IPS-18a (cell line): ENCODE results near the gene ATXN8OS.

Experiments
- H3K27ac ChIP-seq: one replicate; pipeline ENCODE4 v1.5.1; 2013; ENCODE audit warnings: low read length
- H3K27me3 ChIP-seq: one replicate; pipeline ENCODE4 v1.6.1; 2013; ENCODE audit warnings: mild to moderate bottlenecking, low read length; ENCODE audit not compliant: control insufficient read depth, insufficient read depth
- H3K36me3 ChIP-seq: one replicate; pipeline ENCODE4 v1.6.1; 2013; ENCODE audit warnings: low read depth, low read length; ENCODE audit not compliant: control insufficient read depth
- H3K4me1 ChIP-seq: one replicate; pipeline ENCODE4 v1.6.1; 2013; ENCODE audit warnings: low read depth, low read length; ENCODE audit not compliant: control insufficient read depth
- H3K4me3 ChIP-seq: one replicate; pipeline ENCODE4 v1.5.1; 2013; ENCODE audit warnings: low read length
- H3K9ac ChIP-seq: one replicate; pipeline ENCODE4 v1.6.1; 2013; ENCODE audit warnings: mild to moderate bottlenecking, low read length, moderate library complexity
- H3K9me3 ChIP-seq: one replicate; pipeline ENCODE4 v1.6.1; 2013; ENCODE audit warnings: low read depth, low read length; ENCODE audit not compliant: control insufficient read depth

Gene ATXN8OS

GRCh38 chr13:70107498-70108281 is at the start of gene ATXN8OS:
Gene ATXN8OS (plus strand): TSS chr13:70107826.
- Histone ChIP-seq H3K9ac (no peak within 1 kb of the TSS), H3K27me3 (peaks cover 36% of the 10 kb centered on the region), H3K4me1 (no peaks in the 10 kb centered on the region), H3K4me3 (peak within 1 kb of the TSS; percentile 68), H3K9me3 (no peaks in the 10 kb centered on the region), H3K36me3 (no peaks in the 10 kb centered on the region), H3K27ac (no peak within 1 kb of the TSS)

DNA sequence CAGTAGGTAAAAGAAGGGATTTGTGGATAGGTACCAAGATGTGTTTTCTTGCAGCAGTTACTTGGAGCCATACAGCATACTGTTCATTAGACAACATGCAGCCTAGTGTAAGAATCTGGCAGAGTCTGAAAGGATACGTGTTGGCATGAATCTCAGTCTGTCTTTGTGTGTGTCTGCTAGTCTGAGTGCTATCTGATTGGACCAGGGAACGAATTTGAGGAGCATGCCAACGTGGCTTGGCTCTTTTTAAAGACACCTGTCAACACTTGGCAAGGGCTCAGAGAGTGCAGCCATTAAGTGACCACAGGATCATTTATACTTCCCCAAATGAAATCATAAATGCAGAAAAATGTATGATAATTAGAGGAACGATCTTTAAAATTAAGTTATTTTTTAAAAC is 27.6 kb upstream of the ATXN8OS start:
- Histone ChIP-seq H3K4me3 (no peak overlapping the region), H3K4me1 (no peaks in the 10 kb centered on the region), H3K27me3 (no peaks in the 10 kb centered on the region), H3K9me3 (no peaks in the 10 kb centered on the region), H3K36me3 (no peaks in the 10 kb centered on the region), H3K27ac (no peak overlapping the region), H3K9ac (no peak overlapping the region)

- Histone ChIP-seq H3K36me3 (no peaks in the 10 kb centered on the region), H3K9me3 (no peaks in the 10 kb centered on the region), H3K27me3 (no peaks in the 10 kb centered on the region), H3K4me1 (peaks cover 8% of the 10 kb centered on the region), H3K4me3 (no peak overlapping the region), H3K9ac (no peak overlapping the region), H3K27ac (no peak overlapping the region)
Measured at GRCh38 chr13:70087247-70087646, 20.4 kb upstream of the ATXN8OS start.

- peak overlapping the region; percentile 17 for H3K4me3 ChIP-seq
- H3K27me3 ChIP-seq: no peaks in the 10 kb centered on the region
- H3K9ac ChIP-seq: no peak overlapping the region
- peaks cover 8% of the 10 kb centered on the region for H3K4me1 ChIP-seq
- no peak overlapping the region for H3K27ac ChIP-seq
- no peaks in the 10 kb centered on the region for H3K9me3 ChIP-seq
- H3K36me3 ChIP-seq: no peaks in the 10 kb centered on the region
Measured at GRCh38 chr13:70088926-70089325, 18.7 kb upstream of the ATXN8OS start.

DNA sequence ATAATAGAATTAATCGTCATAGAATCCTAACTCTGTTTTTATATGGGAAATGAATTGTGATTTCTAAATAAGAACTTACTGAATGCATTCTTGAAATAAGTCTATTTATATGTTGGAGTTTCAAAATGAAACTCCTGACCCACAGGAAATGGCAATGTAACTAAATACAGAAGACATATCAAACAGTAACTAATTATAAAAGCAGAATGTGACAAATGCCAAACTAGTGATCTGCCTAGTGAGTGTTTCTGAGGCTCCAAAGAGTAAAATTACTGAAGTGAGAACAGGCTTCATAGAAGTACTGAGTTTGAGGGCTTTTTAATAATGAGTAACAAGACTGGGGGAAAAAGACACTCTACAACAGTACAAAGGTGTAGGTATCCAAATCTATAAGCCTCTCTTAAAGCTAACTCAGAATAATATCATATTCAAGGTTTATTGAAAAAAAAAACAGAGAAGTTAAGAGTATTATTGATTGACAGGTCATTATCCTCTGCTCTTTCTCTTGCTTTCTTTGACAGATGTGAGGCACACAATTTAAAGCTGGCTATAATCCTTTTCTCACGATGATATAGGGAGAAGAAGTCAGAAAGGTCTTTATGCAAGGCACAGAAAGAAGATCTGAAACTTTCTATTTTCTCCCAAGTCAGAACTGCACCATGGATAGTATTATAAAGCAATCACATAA is 17.4 kb upstream of the ATXN8OS start:
- Histone ChIP-seq H3K27ac (no peak overlapping the region), H3K27me3 (no peaks in the 10 kb centered on the region), H3K4me3 (no peak overlapping the region), H3K9ac (no peak overlapping the region), H3K4me1 (peaks cover 8% of the 10 kb centered on the region), H3K9me3 (no peaks in the 10 kb centered on the region), H3K36me3 (no peaks in the 10 kb centered on the region)

DNA sequence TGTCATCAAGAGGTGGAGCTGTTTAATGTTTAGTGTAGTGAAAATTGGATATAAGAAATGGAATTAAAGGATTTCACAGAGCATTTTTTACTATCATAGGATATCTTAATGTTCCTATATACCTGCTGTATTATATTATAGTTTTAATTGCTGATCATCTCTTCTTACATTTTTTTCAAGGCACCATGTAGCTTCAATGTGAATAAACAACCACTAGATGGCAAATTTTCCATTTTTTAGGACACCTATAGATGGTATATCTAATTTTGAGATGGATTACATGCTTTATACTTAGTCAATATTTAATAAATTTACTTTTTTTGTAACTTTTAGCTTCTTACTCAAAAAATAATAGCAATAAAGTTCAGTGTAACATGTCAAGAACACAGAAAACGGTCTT is 9.0 kb upstream of the ATXN8OS start:
- H3K9me3 ChIP-seq: no peaks in the 10 kb centered on the region
- H3K4me1 ChIP-seq: no peaks in the 10 kb centered on the region
- H3K36me3 ChIP-seq: no peaks in the 10 kb centered on the region
- H3K27me3 ChIP-seq: no peaks in the 10 kb centered on the region
- H3K9ac ChIP-seq: no peak overlapping the region
- no peak overlapping the region for H3K27ac ChIP-seq
- H3K4me3 ChIP-seq: no peak overlapping the region

GRCh38 chr13:70104481-70104880 is 3.1 kb upstream of the ATXN8OS start:
- Histone ChIP-seq H3K4me1 (no peaks in the 10 kb centered on the region), H3K9ac (no peak overlapping the region), H3K27ac (no peak overlapping the region), H3K9me3 (no peaks in the 10 kb centered on the region), H3K27me3 (peaks cover 35% of the 10 kb centered on the region), H3K4me3 (no peak overlapping the region), H3K36me3 (no peaks in the 10 kb centered on the region)

DNA sequence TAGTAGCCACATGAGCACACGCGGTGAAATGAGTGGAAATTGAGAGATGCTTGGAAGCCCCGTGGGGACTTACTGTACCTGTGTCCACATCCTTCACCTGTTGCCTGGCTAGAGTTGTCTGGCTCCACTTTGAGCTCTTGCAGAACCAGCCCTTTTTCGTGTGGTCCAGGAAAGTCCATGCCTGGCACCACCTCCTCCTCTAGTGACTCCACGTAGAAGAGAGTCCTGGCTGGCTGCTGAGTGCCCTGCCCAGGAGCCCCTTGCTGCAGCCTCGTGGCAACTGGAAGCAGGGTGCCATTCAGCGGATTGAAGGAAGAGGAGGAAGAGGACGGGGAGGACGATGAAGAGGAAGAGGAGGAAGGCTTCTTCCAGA is 515 bp upstream of the ATXN8OS start:
- Histone ChIP-seq H3K27ac (no peak overlapping the region), H3K4me1 (no peaks in the 10 kb centered on the region), H3K27me3 (peaks cover 36% of the 10 kb centered on the region), H3K4me3 (peak overlapping the region; percentile 68), H3K9me3 (no peaks in the 10 kb centered on the region), H3K9ac (no peak overlapping the region), H3K36me3 (no peaks in the 10 kb centered on the region)

- H3K27me3 ChIP-seq: peaks cover 36% of the 10 kb centered on the region
- no peaks in the 10 kb centered on the region for H3K9me3 ChIP-seq
- H3K4me3 ChIP-seq: peak within 1 kb of the TSS; percentile 68
- no peak within 1 kb of the TSS for H3K9ac ChIP-seq
- H3K36me3 ChIP-seq: no peaks in the 10 kb centered on the region
- H3K4me1 ChIP-seq: no peaks in the 10 kb centered on the region
- H3K27ac ChIP-seq: no peak within 1 kb of the TSS
Measured at GRCh38 chr13:70108356-70109105, 905 bp downstream of the ATXN8OS start, which contains the start of gene KLHL1. Gene KLHL1 (minus strand): TSS chr13:70108452. CDS start chr13:70107699, 753 bp downstream.

GRCh38 chr13:70117338-70117905 is 9.8 kb downstream of the ATXN8OS start:
- no peaks in the 10 kb centered on the region for H3K9me3 ChIP-seq
- no peak overlapping the region for H3K4me3 ChIP-seq
- H3K36me3 ChIP-seq: no peaks in the 10 kb centered on the region
- no peaks in the 10 kb centered on the region for H3K4me1 ChIP-seq
- H3K27ac ChIP-seq: no peak overlapping the region
- H3K27me3 ChIP-seq: no peaks in the 10 kb centered on the region
- H3K9ac ChIP-seq: no peak overlapping the region

DNA sequence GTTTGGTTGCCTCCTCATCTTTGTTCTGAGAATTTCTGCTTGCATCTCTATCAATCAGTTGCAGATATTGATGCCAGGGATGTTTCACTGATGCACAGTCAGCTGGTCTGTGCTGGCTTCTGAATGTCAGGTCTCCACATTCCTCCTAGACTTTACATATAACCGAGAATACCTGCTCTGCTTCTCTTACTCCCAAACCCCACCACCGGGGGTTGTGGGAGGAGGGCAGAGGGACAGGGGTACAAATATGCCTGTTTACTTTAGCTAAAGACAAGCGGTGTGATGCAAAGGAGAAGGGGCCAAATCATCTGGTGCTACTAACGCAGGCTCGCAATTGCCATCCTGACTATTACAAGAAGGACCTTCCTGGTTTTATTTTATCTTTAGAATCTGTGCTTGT is 18.1 kb downstream of the ATXN8OS start:
- H3K27me3 ChIP-seq: no peaks in the 10 kb centered on the region
- no peaks in the 10 kb centered on the region for H3K36me3 ChIP-seq
- H3K9me3 ChIP-seq: no peaks in the 10 kb centered on the region
- H3K4me3 ChIP-seq: no peak overlapping the region
- H3K27ac ChIP-seq: no peak overlapping the region
- no peak overlapping the region for H3K9ac ChIP-seq
- H3K4me1 ChIP-seq: no peaks in the 10 kb centered on the region
